SK-N-SH treated with all-trans-retinoic acid at 6 μM for 48 hours (cell line): ENCODE data around the gene SLC24A4.

Experiments
- ATAC-seq: fragments of 200-7000 bp; cut with Tn5 transposase; 3 replicates; pipeline ENCODE4 v1.9.1; 2020; ENCODE audit warnings: mild to moderate bottlenecking, moderate library complexity
- CREB5 ChIP-seq: fragments of 250-450 bp; sonication (Bioruptor Pico); IDR thresholded peaks from 2 replicates; pipeline ENCODE4 v1.5.1; 2020; ENCODE audit warnings: low read depth, mild to moderate bottlenecking, moderate library complexity
- CSDC2 ChIP-seq: fragments of 250-450 bp; sonication (Bioruptor Pico); IDR thresholded peaks from 2 replicates; pipeline ENCODE4 v1.5.0; 2020; ENCODE audit warnings: mild to moderate bottlenecking, moderate library complexity
- CSRNP3 ChIP-seq: fragments of 250-450 bp; sonication (Bioruptor Pico); IDR thresholded peaks from 2 replicates; pipeline ENCODE4 v1.5.1; 2021; ENCODE audit warnings: mild to moderate bottlenecking, moderate library complexity
- ESRRG ChIP-seq: fragments of 250-450 bp; sonication (Bioruptor Pico); IDR thresholded peaks from 2 replicates; pipeline ENCODE4 v1.6.1; 2021; ENCODE audit warnings: mild to moderate bottlenecking
- GLIS3 ChIP-seq: fragments of 250-450 bp; sonication (Bioruptor Pico); IDR thresholded peaks from 2 replicates; pipeline ENCODE4 v1.5.0; 2020; ENCODE audit warnings: mild to moderate bottlenecking, moderate library complexity
- ISL1 ChIP-seq: fragments of 250-450 bp; sonication (Bioruptor Pico); IDR thresholded peaks from 2 replicates; pipeline ENCODE4 v2.1.2; 2022; ENCODE audit warnings: mild to moderate bottlenecking, moderate library complexity
- OSR1 ChIP-seq: fragments of 250-450 bp; sonication (Bioruptor Pico); IDR thresholded peaks from 2 replicates; pipeline ENCODE4 v1.8.0; 2022; ENCODE audit warnings: moderate library complexity, mild to moderate bottlenecking, inconsistent platforms
- PATZ1 ChIP-seq: fragments of 250-450 bp; sonication (Bioruptor Pico); IDR thresholded peaks from 2 replicates; pipeline ENCODE4 v1.8.0; 2020; ENCODE audit warnings: mild to moderate bottlenecking, moderate library complexity, borderline replicate concordance
- POU6F1 ChIP-seq: fragments of 250-450 bp; sonication (Bioruptor Pico); IDR thresholded peaks from 2 replicates; pipeline ENCODE4 v1.8.0; 2021; ENCODE audit warnings: low read depth, mild to moderate bottlenecking, moderate library complexity, borderline replicate concordance
- PPARA ChIP-seq: fragments of 250-450 bp; sonication (Bioruptor Pico); IDR thresholded peaks from 2 replicates; pipeline ENCODE4 v1.5.0; 2020; ENCODE audit warnings: mild to moderate bottlenecking, borderline replicate concordance
- RARB ChIP-seq: fragments of 250-450 bp; sonication (Bioruptor Pico); IDR thresholded peaks from 2 replicates; pipeline ENCODE4 v1.8.0; 2021; ENCODE audit warnings: mild to moderate bottlenecking, moderate library complexity
- SNAI2 ChIP-seq: fragments of 250-450 bp; sonication (Bioruptor Pico); IDR thresholded peaks from 2 replicates; pipeline ENCODE4 v1.5.0; 2020; ENCODE audit warnings: mild to moderate bottlenecking, moderate library complexity
- TCF4 ChIP-seq: fragments of 250-450 bp; sonication (Bioruptor Pico); IDR thresholded peaks from 2 replicates; pipeline ENCODE4 v1.8.0; 2021; ENCODE audit warnings: mild to moderate bottlenecking, moderate library complexity, borderline replicate concordance
- TOX ChIP-seq: fragments of 250-450 bp; sonication (Bioruptor Pico); IDR thresholded peaks from 2 replicates; pipeline ENCODE4 v1.8.0; 2021; ENCODE audit warnings: mild to moderate bottlenecking, moderate library complexity, borderline replicate concordance
- TSHZ2 ChIP-seq: fragments of 250-450 bp; sonication (Bioruptor Pico); IDR thresholded peaks from 2 replicates; pipeline ENCODE4 v1.5.0; 2020; ENCODE audit warnings: mild to moderate bottlenecking, moderate library complexity
- ZC3H10 ChIP-seq: fragments of 250-450 bp; sonication (Bioruptor Pico); IDR thresholded peaks from 2 replicates; pipeline ENCODE4 v1.5.1; 2021; ENCODE audit warnings: mild to moderate bottlenecking, moderate library complexity
- ZFP3 ChIP-seq: fragments of 250-450 bp; sonication (Bioruptor Pico); IDR thresholded peaks from 2 replicates; pipeline ENCODE4 v1.5.0; 2020; ENCODE audit warnings: mild to moderate bottlenecking, moderate library complexity
- ZFP30 ChIP-seq: fragments of 450-650 bp; formaldehyde crosslinking; IDR thresholded peaks from 2 replicates; pipeline ENCODE4 v1.5.0; 2022; ENCODE audit warnings: mild to moderate bottlenecking, moderate library complexity
- ZNF565 ChIP-seq: fragments of 450-650 bp; formaldehyde crosslinking; conservative IDR thresholded peaks from 2 replicates; pipeline ENCODE4 v1.5.0; 2020; ENCODE audit warnings: low read depth, mild to moderate bottlenecking, moderate library complexity
- ZNF70 ChIP-seq: fragments of 450-650 bp; formaldehyde crosslinking; IDR thresholded peaks from 2 replicates; pipeline ENCODE4 v1.5.0; 2020; ENCODE audit warnings: mild to moderate bottlenecking, moderate library complexity

Gene SLC24A4

GRCh38 chr14:92480856-92481255, 157.9 kb downstream of the SLC24A4 start (continued):
- TF ChIP-seq PPARA (CRISPR knock-in tag) (no peak), OSR1 (CRISPR knock-in tag) (no peak), RARB (CRISPR knock-in tag) (no peak), ISL1 (CRISPR knock-in tag) (no peak), SNAI2 (CRISPR knock-in tag) (no peak), CREB5 (no peak)

- peak; percentile 67; the same call in 2 of the 3 replicates for ATAC-seq
- TF ChIP-seq ESRRG (CRISPR knock-in tag): no peak
- TF ChIP-seq ISL1 (CRISPR knock-in tag): no peak
- TF ChIP-seq TOX (CRISPR knock-in tag): no peak
- no peak for TF ChIP-seq PATZ1
- no peak for TF ChIP-seq CSRNP3 (CRISPR knock-in tag)
- TF ChIP-seq TCF4 (CRISPR knock-in tag): no peak
- TF ChIP-seq ZNF565 (CRISPR knock-in tag): no peak
- no peak for TF ChIP-seq GLIS3 (CRISPR knock-in tag)
- no peak for TF ChIP-seq POU6F1
- TF ChIP-seq ZC3H10 (CRISPR knock-in tag): no peak
- no peak for TF ChIP-seq ZNF70
- TF ChIP-seq RARB (CRISPR knock-in tag): no peak
These were observed 158.4 kb downstream of the SLC24A4 start for GRCh38 chr14:92481386-92481785.

GRCh38 chr14:92481811-92482555, 159.0 kb downstream of the SLC24A4 start:
- ATAC-seq: no peak
- TF ChIP-seq RARB (CRISPR knock-in tag): no peak
- TF ChIP-seq CSRNP3 (CRISPR knock-in tag): no peak
- no peak for TF ChIP-seq PATZ1
- no peak for TF ChIP-seq ZFP30
- TF ChIP-seq ISL1 (CRISPR knock-in tag): no peak
- TF ChIP-seq ZC3H10 (CRISPR knock-in tag): no peak
- TF ChIP-seq TOX (CRISPR knock-in tag): no peak
- no peak for TF ChIP-seq ZFP3 (CRISPR knock-in tag)
- no peak for TF ChIP-seq TSHZ2 (CRISPR knock-in tag)
- TF ChIP-seq CSDC2: no peak
- TF ChIP-seq POU6F1: no peak
- TF ChIP-seq ESRRG (CRISPR knock-in tag): no peak
- TF ChIP-seq ZNF70: no peak
- TF ChIP-seq CREB5: no peak
- TF ChIP-seq TCF4 (CRISPR knock-in tag): no peak
- no peak for TF ChIP-seq SNAI2 (CRISPR knock-in tag)
- TF ChIP-seq, all 23 proteins: peak for 0
